Caco-2 (cell line): ENCODE data around the gene MEF2B. TPM values are rescaled to one million over a fixed set of nuclear protein-coding genes. Genes with fewer than 3 reads are reported as not detected.
A peak's percentile ranks its signal among the peaks of the same experiment; 100 is the strongest.

Experiments used
- Bru-seq: library from RNA; stranded (reverse); fragments of 400-500 nt; gene quantifications from one replicate; lab custom pipeline; 2021; lab: Mats Ljungman, UMichigan
- BruChase-seq, 2 experiments: library from RNA; stranded (reverse); fragments of 400-500 nt; gene quantifications; one replicate each; lab custom pipeline; 2021; lab: Mats Ljungman, UMichigan
- BruUV-seq: library from RNA; stranded (reverse); fragments of 400-500 nt; replicated peaks from 2 replicates; lab custom pipeline; 2021; lab: Mats Ljungman, UMichigan
- CTCF ChIA-PET: fragments of 300-600 bp; sonication (Branson Sonifier 250); formaldehyde crosslinking; loops from one replicate; lab custom pipeline; 2022; ENCODE audit warnings: antibody characterized with exemption; lab: Charles Lee
- POLR2A ChIA-PET: fragments of 300-600 bp; sonication (Branson Sonifier 250); formaldehyde crosslinking; loops from one replicate; lab custom pipeline; 2022; ENCODE audit warnings: antibody characterized with exemption; lab: Charles Lee
- DNase-seq, 2 experiments: peaks; one replicate each; pipeline versions ENCODE4 v3.0.0 to v3.0.0-alpha.2; 2020 to 2022
- H3K27me3 ChIP-seq: replicated peaks from 2 replicates; pipeline ENCODE4 v1.6.0; 2011; ENCODE audit warnings: low read length; ENCODE audit not compliant: control insufficient read depth, insufficient read depth
- H3K36me3 ChIP-seq: 2 replicates; pipeline ENCODE4 v1.5.1; 2011; ENCODE audit warnings: low read length; ENCODE audit not compliant: control insufficient read depth, insufficient read depth
- H3K4me1 ChIP-seq: fragments of 250-450 bp; sonication (Bioruptor Pico); 2 replicates; pipeline ENCODE4 v1.5.1; 2020; ENCODE audit warnings: mild to moderate bottlenecking
- H3K4me3 ChIP-seq: 2 replicates; pipeline ENCODE4 v1.5.1; 2011; ENCODE audit warnings: low read depth, mild to moderate bottlenecking, control low read depth, low read length
- H3K9me3 ChIP-seq: fragments of 250-450 bp; sonication (Bioruptor Pico); 2 replicates; pipeline ENCODE4 v1.5.1; 2020; ENCODE audit warnings: mild to moderate bottlenecking, moderate library complexity
- H3K27ac Mint-ChIP-seq: one replicate; pipeline ENCODE4 v1.8.0; 2022; ENCODE audit warnings: mixed read lengths; ENCODE audit not compliant: unreplicated experiment
- H3K27me3 Mint-ChIP-seq: one replicate; pipeline ENCODE4 v1.8.0; 2022; ENCODE audit warnings: mixed read lengths; ENCODE audit not compliant: insufficient read depth, unreplicated experiment
- H3K36me3 Mint-ChIP-seq: one replicate; pipeline ENCODE4 v1.8.0; 2022; ENCODE audit warnings: mild to moderate bottlenecking, mixed read lengths; ENCODE audit not compliant: insufficient read depth, unreplicated experiment
- H3K4me1 Mint-ChIP-seq: one replicate; pipeline ENCODE4 v1.8.0; 2022; ENCODE audit warnings: low read depth, mixed read lengths; ENCODE audit not compliant: unreplicated experiment
- H3K4me3 Mint-ChIP-seq: one replicate; pipeline ENCODE4 v1.8.0; 2022; ENCODE audit warnings: mild to moderate bottlenecking, moderate library complexity, mixed read lengths; ENCODE audit not compliant: unreplicated experiment
- H3K9me3 Mint-ChIP-seq: one replicate; pipeline ENCODE4 v1.8.0; 2022; ENCODE audit warnings: mixed read lengths; ENCODE audit not compliant: unreplicated experiment
- CTCF ChIP-seq, 2 experiments: fragments of 200-600 bp in 1 of 2; IDR thresholded peaks; 1 replicate in 1 of 2; 2 replicates in 1 of 2; pipeline versions ENCODE4 v1.5.1 to v1.8.0; 2011 to 2022; ENCODE audit warnings: antibody characterized with exemption in 1 of 2, control low read depth in 1 of 2, inconsistent platforms in 1 of 2, low read depth in 1 of 2, low read length in 1 of 2, mild to moderate bottlenecking in 1 of 2, moderate library complexity in 1 of 2; ENCODE audit not compliant: insufficient read depth in 1 of 2, severe bottlenecking in 1 of 2, unreplicated experiment in 1 of 2
- intact Hi-C: fragments of 100-400 bp; cut with micrococcal nuclease; formaldehyde crosslinking; loops from one replicate; pipeline ENCODE4 v1.10.0; 2022; ENCODE audit not compliant: unreplicated experiment
- long read RNA-seq: library from polyadenylated mRNA; stranded (forward); transcript quantifications from one replicate; pipeline ENCODE4 v2.0.0, GENCODE V29; 2022
- total RNA-seq: library from RNA; stranded (reverse); gene quantifications from 2 replicates; pipeline ENCODE4 v1.2.3, GENCODE V29; 2022

MEF2B gene
- total RNA-seq = 0.82 and 1.5 TPM in 2 replicates
- percentile 43 among the genes with signal in this experiment for Bru-seq, nascent RNA
- percentile 44 among the genes with signal in this experiment for BruChase-seq, experiment 1, labeled RNA remaining after a 2-hour chase
- BruChase-seq, experiment 2, labeled RNA remaining after a 6-hour chase = percentile 57 among the genes with signal in this experiment
- long read RNA-seq, partial matches to known transcripts = 0 of 1 reads
- long read RNA-seq, other reads (novel, unspliced or antisense) = 0 of 1 reads

- H3K27me3 ChIP-seq = no peaks in the 10 kb centered on the region
- Mint-ChIP-seq H3K36me3 (peaks cover 12% of the 10 kb centered on the region), H3K4me1 (peaks cover 21% of the 10 kb centered on the region), H3K27me3 (peaks cover 3% of the 10 kb centered on the region), H3K27ac (no peak within 1 kb of the TSS), H3K9me3 (no peaks in the 10 kb centered on the region), H3K4me3 (peak within 1 kb of the TSS; percentile 59)
- no peaks in the 10 kb centered on the region for H3K9me3 ChIP-seq
- no peaks in the 10 kb centered on the region for H3K36me3 ChIP-seq
- CTCF ChIA-PET = interaction anchor here (0.9 kb wide), 1 partner anchor 175 kb away, joined by 3 read pairs; no protein-coding TSS in a partner anchor
- peak within 1 kb of the TSS; percentile 27 for H3K4me3 ChIP-seq
- BruUV-seq = no TSS peak
- no peaks in the 10 kb centered on the region; the same call in 1 of the 2 replicates for H3K4me1 ChIP-seq
- TF ChIP-seq CTCF (IDR thresholded peaks at IDR 0.05; ENCODE audit: insufficient read depth in 1 of 2, low read depth in 1 of 2, low read length in 1 of 2, severe bottlenecking in 1 of 2, unreplicated experiment in 1 of 2) = no peak
- POLR2A ChIA-PET = no interaction called here
- intact Hi-C loops = loop anchor here (5.0 kb wide), 1 partner anchor 33 kb away; the partner anchor contains the start of gene TMEM161A
- DNase-seq = peak; percentile 88 to 91
These were observed at the start of gene MEF2B for GRCh38 chr19:19170053-19170872. Gene MEF2B, minus strand, starts transcription at chr19:19170263. Its CDS starts 19,528 bp downstream, at chr19:19150735.

- POLR2A ChIA-PET = no interaction called here
- intact Hi-C loops = no loop called here
- Mint-ChIP-seq H3K4me3 (no peak overlapping the region), H3K27ac (no peak overlapping the region), H3K4me1 (no peaks in the 10 kb centered on the region), H3K9me3 (no peaks in the 10 kb centered on the region), H3K27me3 (peaks cover 6% of the 10 kb centered on the region), H3K36me3 (no peaks in the 10 kb centered on the region)
- no peak for DNase-seq
- Histone ChIP-seq H3K4me3 (no peak overlapping the region), H3K9me3 (no peaks in the 10 kb centered on the region), H3K4me1 (no peaks in the 10 kb centered on the region), H3K36me3 (no peaks in the 10 kb centered on the region), H3K27me3 (no peaks in the 10 kb centered on the region)
- CTCF ChIA-PET = no interaction called here
- no peak for TF ChIP-seq CTCF (IDR thresholded peaks at IDR 0.05; ENCODE audit: insufficient read depth in 1 of 2, low read depth in 1 of 2, low read length in 1 of 2, severe bottlenecking in 1 of 2, unreplicated experiment in 1 of 2)
- no TSS peak for BruUV-seq
These were observed 48.8 kb upstream of the MEF2B start for GRCh38 chr19:19218911-19219310.

GRCh38 chr19:19217099-19217498 lies 47.0 kb upstream of the MEF2B start:
- no TSS peak for BruUV-seq
- Mint-ChIP-seq H3K4me1 (no peaks in the 10 kb centered on the region), H3K4me3 (no peak overlapping the region), H3K27ac (no peak overlapping the region), H3K27me3 (peaks cover 8% of the 10 kb centered on the region), H3K36me3 (no peaks in the 10 kb centered on the region), H3K9me3 (no peaks in the 10 kb centered on the region)
- Histone ChIP-seq H3K27me3 (no peaks in the 10 kb centered on the region), H3K4me1 (no peaks in the 10 kb centered on the region), H3K9me3 (no peaks in the 10 kb centered on the region), H3K4me3 (no peak overlapping the region), H3K36me3 (no peaks in the 10 kb centered on the region)
- intact Hi-C loops = no loop called here
- CTCF ChIA-PET = no interaction called here
- POLR2A ChIA-PET = no interaction called here
- TF ChIP-seq CTCF (IDR thresholded peaks at IDR 0.05; ENCODE audit: insufficient read depth in 1 of 2, low read depth in 1 of 2, low read length in 1 of 2, severe bottlenecking in 1 of 2, unreplicated experiment in 1 of 2) = no peak
- DNase-seq = peak in 1 of 2 experiments; percentile 55
